T1000 (cell line): ENCODE measurements around the gene MISFA.
"Not testable (repeated sequence)": the region's sequence is repeated elsewhere in the genome, so short reads cannot be mapped to it uniquely, and the experiment has no call there.

Source experiments
- DNase-seq: peaks from one replicate; lab custom pipeline; 2025; ENCODE audit warnings: mixed read lengths; lab: John Stamatoyannopoulos, UW

MISFA gene

DNA sequence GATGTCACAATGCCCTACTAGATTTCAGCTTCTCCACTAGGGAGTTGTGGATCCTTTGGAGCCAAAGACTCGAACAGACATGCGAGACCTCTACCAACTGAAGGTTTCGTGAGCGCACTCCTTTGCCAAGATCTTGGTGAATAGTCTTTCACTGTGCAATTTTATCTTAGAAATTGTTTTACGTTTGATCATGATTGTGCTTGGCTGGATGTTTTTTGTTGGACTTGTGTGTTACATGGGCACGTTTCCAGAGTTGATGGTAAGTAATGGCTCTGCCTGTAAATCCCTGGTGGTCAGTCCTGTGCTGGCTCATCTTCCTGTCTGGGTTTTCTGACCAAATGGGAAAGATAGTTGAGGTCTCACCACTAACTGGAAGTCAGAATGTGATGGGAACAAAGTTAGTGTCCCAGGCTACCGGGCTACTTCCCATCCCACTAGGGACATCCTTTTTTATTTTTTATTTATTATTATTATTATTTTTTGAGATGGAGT is at the start of gene MISFA:
MISFA (plus strand) TSS at position 51 of the 492 bp plus-strand sequence; CDS start at position 191, 140 bp downstream.
- DNase-seq: no peak

DNA sequence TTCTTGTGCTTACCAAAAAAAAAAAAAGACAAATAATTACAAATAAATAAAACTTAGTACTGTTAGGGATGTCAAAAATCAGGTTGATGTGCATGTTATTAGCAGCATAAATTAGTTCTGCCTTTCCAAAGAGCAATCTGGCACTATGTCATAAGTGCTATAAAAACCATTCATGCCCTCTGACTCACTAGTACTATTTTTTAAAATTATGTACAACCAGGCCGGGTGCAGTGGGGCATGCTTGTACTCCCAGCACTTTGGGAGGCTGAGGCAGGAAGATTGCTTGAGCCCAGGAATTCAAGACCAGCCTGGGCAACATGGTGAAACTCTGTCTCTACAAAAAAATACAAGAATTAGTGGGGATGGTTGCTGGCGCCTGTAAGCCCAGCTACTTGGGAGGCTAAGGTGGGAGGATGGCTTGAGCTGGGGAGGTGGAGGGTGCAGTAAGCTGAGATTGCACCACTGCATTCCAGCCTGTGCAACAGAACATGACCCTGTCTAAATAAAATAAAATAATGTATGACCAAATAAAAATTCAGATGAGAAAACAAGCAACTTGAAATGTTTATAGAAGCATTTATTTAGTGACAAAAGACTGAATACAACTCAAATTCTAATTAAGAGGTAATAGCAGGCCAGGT is 36.4 kb upstream of the MISFA start:
- no peak for DNase-seq

DNA sequence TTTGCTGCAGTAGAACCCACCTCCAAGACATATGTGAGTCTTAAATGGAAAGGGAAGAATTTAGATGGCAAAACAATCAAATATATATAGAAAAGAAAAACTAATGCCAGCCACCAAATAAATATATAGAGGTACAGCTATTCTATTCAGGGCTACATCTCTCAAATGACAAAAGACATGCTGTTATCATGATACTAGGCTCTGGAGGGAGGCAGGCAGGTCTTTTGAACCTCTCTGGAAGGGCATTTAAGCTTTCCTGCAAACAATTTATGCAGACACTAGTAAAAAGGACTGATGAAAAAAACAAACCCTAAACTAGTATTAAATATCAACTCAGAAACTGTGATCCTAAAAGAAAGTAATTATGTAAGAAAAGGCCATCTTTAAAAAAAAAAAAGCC is 35.4 kb upstream of the MISFA start:
- no peak for DNase-seq

DNA sequence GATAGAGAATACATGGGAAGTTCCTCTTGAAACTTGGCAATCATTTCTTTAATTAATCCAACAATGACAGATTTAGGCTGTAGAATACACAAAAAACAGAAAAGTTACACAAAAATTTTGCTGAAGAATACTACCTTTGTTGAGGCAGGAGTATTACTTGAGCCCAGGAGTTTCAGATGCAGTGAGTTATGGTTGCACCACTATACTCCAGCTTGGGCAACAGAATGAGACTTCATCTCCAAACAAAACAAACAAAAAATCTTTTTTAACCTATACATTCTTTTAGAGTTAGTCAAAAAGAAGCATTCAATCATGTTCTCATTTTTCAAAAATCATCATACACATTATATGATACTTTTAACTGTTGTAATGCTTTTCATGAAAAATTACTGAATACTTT is 33.2 kb upstream of the MISFA start:
- DNase-seq: no peak

DNA sequence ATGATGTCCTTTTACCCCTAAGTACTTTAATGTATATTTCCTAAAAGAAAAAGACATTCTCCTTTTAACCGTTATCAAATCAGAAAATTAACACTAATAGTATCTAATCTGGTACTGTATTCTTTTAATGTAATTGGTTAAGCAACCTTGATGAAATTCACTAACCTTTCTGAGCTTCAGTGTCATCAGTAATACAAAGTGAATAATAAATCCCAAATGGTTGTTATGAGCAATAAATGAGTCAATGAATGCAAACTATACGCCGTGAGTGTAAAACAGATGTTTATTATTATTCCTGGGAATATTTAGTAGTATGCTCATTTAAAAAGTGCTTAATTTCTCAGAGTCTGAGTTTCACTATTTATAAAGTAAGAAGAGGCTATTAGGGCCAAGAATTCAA is 32.5 kb upstream of the MISFA start:
- DNase-seq: no peak

DNA sequence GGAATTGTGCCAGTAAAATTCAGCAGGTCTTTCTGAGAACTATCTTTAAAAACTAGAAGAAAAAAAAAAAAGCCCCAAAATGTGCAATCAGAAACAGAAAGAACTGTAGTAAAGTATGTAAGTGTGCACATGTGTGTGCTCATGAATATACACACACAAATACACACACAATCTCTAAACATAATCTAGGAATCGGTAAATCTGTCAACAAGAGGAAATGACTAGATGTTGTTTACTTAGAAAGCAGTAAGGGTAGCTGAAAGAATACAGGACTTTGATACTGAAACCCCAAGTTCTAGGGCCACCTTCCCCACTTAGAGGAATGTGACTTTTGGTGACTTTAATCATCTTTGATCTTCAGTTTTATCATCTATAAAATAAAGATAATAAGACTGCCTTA is 24.2 kb upstream of the MISFA start:
- no peak for DNase-seq

DNA sequence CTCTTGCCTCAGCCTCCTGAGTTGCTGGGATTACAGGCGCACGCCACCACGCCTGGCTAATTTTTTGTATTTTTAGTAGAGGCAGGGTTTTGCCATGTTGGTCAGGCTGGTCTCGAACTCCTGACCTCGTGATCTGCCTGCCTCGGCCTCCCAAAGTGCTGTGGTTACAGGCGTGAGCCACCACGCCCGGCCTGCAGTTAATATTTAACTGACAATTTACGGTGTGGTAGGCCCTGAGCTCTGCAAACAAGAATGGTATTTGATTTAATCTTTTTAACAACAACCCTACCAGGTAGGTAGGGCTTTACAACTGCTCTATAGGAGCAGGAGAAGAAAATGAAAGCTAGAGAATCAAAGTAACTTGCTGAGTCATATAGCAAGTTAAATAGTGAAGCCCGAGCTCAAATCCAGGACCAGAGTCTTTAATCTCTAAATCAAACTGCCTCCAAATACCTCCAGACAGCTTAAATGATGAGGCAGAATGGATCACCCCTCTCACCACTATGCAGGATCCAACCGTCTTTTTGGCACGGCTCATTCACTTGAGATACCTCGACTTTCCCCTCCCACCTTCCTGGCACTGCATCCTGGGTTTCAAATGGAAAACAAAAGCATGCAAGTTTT is 20.5 kb upstream of the MISFA start:
- DNase-seq: no peak

DNA sequence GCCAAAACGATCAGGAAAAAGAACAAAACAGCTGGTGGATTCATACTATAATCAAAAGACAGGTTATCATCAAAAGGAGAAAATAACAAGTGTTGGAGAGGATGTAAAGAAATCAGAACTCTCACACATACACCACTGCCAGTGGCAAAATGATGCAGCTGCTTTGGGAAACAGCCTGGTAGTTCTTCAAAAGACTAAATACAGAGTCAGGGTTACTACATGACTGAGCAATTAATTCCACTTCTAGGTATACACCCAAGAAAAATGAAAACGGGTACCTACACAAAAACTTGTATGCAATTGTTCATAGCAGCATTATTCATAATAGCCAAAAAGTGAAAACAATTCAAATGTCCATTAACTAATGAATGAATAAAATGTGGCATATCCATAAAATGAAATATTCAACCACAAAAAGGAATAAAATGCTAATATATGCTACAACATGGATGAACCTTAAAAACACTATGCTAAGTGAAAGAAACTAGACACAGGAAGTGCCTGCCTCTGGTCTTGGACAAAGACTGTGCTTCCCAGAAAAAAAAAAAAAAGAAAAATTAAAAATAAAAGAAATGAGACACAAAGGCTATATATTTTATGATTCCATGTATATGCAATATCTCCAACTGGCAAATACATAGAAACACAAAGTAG is 19.3 kb upstream of the MISFA start:
- DNase-seq: no peak

DNA sequence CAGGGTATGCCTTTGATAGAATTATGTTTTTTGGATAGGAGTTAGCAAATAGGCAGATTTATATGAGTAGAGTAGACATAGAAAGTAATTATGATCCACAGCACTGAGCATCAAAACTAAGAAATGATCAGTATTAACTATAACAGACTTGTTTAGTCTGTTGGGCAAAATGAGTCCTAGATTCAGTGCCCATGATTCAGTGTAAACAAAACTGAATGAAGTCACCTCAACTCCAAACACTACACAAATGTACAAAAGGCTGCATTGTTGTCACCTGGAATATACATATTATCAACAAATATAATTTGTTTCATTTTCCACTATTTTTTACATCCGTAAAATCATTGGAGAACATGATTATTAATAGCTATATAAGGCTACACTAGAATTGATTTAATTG is 17.8 kb upstream of the MISFA start:
- DNase-seq: no peak

DNA sequence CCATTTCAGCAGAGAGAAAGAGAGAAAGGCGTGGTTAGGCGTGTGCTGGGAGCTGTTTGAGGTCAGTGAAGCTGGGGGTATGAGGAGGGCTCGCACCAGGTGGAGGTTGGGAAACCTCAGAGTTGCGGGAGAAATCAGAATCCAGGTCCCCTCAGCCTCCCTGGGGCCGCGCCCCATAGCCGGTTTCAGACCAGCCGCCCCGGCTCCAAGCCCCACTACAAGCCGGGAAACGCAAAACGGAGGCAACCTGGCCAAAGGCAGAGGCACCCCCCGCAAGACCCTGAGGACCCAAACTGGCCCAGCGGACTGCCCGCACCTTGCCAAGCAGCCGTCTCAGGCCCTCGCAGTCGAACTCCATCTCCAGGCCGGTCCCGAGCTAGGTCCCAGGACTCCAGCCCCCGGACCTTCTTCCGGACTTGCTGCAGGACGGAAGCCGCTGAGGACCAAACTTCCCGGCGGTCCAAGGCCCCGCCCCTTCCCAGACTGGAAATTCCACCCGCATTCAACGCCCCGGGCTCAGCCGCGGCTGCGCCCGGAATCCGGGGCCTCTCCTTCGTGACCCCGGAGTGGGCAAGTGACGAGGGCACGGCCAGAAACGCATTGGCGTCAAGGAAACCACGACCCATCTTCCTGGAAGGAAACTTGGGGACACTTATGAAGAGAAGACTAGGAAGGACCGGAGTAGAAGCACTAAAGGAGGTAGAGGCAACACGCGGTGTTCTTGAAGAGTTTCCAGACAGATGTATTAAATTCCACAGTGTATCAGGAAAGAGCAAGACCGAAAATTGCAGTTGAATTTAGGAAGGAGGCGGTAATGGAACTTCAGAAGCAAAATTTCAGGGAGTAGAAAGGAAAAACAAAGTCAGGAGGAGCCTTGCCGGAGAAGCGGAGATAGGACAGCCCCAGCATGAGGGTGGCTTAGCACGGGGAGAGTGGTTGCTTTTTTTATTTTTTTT is 11.0 kb upstream of the MISFA start, which contains the start of gene UEVLD:
UEVLD (minus strand) TSS at position 438 of the 956 bp plus-strand sequence; CDS start at position 358, 80 bp downstream.
- DNase-seq: peak; percentile 46

DNA sequence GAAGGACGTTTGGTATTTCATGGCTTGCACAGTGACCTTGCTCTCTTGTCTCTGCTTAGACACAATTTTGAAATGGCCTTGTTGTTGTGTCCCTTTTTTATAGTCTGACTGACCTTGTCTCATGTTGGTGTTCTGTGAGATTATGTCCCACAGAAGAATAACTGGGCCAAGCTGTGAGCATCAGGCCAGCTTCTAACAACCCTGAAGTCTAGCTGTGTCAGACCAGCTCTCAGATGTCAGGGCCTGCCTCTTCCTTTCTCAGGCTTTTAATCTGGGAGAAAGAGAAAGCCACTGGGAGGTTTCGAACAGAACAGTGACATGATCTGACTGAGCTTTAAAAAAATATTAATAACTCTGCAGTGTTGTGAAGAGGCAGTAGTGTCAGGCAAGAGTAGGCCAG is 9.0 kb upstream of the MISFA start:
- no peak for DNase-seq

DNA sequence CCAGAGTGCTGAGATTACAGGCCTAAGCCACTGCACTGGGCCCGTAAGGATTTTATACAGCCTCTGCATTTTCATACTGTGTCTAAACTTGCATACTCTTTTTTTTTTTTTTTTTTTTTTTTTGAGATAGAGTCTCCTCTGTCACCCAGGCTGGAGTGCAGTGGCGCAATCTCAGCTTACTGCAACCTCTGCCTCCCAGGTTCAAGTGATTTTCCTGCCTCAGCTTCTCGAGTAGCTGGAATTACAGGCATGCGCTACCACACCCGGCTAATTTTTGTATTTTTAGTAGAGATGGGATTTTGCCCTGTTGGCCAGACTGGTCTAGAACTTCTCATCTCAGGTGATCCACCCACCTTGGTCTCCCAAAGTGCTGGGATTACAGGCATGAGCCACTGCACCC is 5.5 kb upstream of the MISFA start:
- not testable (repeated sequence) for DNase-seq

DNA sequence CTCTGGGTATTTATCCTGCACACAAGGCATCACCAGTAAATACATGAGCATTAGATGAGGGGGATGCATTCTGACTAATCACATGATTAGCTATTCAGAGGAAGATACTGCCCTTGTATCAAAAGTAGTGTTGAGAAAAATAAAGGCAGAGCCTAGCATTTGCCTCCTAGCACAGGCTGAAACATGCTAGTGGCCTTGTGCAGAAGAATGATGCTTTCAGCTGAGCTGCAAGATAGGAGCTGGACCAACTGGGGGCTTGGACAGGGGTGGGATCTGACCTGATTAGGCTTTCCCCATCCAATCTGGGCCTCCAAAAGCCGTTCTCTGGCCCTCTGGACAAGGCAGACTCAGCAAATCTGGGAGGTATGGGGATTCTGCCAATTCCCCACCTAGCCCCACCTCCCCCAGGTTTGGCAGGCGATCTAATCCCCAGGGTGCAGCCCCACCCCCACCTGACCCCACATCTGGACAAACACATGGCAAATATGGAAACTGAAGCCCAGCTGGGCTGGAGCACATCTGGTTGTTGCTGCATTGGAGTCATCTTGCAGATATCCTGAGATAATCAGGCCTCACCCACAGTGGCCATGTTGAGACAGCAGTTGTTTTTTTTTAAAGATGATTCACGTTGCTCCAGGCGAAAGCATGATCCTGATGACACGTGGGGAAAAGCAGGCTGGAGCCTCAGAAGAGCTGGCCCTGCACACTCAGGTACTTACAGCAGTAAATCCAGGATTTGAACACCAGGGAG is 4.4 kb upstream of the MISFA start:
- no peak for DNase-seq

DNA sequence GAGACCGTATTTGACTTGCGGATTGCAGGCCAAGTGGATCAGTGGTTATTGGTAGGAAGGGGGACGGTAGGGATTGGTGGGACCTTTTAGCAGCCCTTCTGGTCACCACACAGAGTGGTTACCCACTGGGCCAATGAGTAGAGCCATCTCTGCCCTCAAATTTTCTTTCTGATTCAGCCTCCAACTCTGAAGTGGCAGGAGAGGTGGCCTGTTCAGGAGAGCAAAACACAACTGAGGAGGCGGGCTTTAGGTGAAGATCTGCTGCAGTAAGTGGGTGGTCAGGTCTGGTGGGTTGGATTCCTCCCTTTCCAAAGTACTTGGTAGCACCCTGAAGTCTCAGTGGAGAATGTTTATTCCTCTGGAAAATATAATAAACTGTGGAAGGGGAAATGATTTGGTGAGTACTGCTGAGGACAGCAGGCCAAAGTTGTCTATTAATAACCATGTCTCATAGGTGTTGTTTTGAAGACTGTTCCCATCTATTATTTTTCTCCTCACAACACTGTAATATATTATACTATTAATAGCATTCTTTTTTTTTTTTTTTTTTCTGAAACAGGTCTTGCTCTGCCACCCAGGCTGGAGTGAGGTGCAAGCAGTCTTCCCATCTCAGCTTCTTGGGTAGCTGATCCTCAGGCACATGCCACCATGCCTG is 1.5 kb downstream of the MISFA start:
- no peak for DNase-seq

DNA sequence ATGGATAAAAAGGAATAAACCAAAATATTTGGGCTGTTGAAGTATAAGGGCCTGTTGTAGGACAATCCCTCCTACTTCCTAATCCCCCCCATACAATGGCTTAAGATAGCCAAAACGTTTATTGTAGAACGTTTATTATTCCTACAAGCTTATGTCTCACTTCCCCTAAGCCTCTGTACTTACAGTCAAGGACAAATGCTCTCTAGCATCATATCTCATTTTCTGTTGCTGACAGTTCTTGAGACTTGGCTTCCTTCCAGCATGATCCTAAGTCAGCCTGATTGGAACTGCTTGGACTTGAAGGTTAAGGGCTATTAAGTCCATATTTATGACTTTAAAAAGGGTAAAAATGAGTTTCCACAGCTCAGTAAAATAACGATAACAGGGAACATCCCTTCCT is 8.8 kb downstream of the MISFA start:
- no peak for DNase-seq

DNA sequence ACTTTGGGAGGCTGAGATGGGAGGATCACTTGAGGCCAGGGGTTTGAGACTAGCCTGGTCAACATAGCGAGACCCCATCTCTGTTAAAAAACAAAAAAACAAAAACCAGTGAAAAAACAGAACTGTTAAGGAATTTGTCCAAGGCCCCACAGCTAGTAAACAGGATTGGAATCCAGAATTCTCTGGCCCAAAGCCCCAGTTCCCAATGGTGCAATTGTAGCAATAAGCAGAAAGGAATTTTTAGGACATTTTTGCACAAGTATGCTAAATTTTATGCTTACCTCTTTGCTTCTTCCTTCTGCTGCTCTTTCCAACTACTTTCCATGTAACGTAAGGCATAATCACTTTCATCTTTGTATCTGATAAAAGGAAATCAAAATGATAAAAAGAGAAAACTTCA is 11.6 kb downstream of the MISFA start:
- DNase-seq: no peak

DNA sequence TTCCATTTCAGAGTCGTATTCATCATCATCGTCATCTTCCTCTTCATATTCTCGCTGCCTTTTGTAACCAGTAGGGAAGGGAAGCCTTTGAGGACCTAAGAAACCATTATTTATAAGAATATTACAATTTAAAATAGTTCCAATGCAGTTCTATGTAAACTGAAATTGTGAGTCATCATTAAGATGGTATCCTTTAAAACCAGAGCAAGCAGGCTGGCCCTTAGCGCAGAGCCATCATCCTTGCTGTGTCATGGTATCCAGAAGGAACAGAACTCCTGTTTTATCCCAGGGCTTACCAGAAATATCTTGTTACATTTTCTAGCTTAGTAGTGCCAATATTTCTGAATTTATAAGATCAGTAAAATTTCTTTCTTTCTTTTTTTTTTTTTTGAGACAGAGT is 12.8 kb downstream of the MISFA start:
- DNase-seq: no peak

DNA sequence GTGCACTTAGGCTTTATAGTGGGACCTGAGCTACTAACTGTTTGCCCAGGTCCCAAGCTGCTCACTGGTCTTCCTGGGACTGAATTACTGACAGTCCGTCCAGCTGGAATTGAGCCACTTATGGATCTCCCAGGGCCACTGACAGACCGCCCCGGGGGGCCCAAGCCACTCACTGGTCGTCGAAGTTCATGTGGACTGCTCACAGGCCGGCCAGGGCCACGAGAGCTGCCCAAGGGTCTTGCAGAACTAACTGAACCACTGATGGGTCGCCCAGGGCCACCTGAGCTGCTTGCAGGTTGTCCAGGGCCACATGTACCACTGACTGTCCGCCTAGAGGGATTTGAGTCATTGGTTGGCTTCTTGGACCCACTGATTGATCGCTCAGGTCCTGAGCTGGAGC is 15.1 kb downstream of the MISFA start:
- DNase-seq: no peak

DNA sequence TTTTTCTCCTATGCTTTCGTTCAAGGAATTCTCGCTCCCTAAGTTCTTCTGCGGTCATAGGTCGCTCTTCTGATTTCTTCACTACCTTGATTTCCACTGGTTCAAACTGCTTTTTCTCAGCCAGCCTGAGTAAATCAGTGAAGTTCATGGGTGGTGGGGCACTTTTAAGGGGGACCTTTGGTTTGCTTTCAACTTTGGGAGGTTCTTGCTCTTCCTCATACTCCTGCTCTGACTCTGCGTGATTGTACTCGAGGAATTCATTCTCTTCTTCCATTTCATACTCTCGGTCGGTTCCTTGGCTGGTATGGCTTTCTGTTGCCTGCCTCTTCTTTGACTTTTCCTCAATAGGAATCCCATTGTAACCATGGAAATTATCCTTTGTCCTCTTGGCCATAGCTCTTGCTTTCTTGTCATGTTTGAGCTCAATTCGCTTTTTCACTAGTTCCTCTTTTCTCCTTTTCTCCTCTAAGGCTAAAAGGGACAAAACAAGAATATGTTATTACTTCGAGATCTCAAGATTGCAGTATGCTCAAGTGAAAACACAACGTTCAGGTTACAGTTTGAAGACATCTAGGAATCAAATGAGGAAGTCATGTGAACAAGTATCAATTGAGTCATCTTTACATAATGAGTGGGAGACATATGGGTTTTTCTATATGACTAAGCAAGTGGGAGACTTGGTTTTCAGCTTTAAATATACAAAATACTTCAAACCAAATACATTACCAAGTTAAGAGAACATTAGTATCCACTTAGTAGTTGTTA is 16.2 kb downstream of the MISFA start:
- no peak for DNase-seq
